GM10847 (cell line): ENCODE results near the gene JPT2.

Experiments
- POLR2A ChIP-seq: IDR thresholded peaks from 2 replicates; pipeline ENCODE4 v1.6.1; 2011; ENCODE audit not compliant: insufficient read length; ENCODE audit errors: extremely low read depth

JPT2 gene

DNA sequence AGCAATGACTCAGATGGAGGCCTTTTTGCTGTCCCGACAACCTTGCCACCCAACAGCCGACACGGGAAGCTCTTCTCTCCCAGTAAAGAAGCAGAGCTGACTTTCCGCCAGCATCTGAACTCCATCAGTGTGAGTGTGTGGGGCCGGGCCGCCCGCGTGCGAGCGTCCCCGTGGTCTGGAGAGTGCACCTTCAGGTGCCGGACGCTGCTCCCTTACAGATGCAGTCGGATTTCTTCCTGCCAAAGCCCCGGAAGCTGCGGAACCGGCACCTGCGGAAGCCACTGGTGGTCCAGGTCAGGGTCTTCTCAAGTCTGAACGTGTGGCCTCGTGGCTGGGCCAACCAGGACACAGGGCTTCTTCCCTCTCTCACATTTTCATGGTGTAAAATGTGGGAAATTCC lies 15.5 kb upstream of the JPT2 start:
- TF ChIP-seq POLR2A, result no peak

DNA sequence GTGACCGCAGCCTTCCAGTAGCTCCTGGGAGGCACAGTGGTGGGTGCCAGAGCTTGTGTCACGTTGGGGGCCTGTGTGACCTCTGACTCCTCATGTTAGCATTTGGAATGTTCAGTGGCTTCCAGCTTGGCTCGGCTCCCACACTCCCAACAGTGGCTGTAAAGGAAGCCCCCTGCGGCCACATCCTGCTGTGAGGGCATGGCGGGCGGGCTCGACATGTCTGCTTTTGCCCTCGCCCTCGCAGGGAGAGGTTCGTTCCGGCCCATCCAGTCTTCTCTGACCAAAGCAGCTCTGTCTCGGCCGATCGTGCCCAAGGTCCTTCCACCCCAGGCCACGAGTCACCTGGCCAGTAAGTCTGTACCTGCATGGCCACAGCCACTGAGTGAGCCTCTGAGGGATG lies 12.2 kb upstream of the JPT2 start:
- TF ChIP-seq POLR2A, result no peak

DNA sequence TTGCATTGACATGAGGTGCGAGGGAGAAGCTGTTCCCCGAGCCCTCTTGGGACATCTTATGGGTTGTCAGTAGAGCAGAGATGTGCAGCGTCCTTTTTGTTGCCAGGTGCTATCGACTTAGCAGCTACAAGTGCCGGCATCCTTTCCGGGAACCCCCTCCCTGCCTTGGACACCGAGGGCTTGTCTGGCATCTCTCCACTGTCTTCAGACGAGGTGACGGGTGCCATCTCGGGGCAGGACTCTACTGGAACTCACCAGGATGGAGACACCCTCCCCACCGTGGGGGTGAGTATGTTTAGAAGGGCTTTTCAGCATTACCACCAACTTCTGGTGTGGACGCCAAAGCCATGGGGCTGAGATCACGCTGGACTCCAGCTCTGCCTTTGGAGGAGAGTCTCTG lies 11.8 kb upstream of the JPT2 start:
- TF ChIP-seq POLR2A, result no peak

DNA sequence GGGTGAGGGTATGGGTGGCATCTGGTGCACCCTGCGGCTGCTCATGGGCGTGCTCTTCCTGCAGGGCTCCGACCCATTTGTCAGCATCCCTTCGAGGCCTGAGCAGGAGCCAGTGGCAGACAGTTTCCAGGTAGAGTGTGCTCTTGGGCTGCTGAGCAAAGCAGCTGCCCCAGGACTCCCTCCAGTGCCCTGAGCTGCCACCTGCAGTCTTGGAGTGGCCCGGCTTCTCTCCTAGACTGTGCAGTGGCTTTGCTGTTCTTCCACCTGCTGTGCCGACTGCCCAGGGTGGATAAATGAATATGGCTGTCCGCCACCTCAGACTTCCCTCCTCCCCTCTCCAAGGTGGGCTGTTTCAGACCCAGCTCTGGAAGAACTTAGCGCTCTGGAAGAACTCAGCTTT lies 10.8 kb upstream of the JPT2 start:
- no peak for TF ChIP-seq POLR2A

DNA sequence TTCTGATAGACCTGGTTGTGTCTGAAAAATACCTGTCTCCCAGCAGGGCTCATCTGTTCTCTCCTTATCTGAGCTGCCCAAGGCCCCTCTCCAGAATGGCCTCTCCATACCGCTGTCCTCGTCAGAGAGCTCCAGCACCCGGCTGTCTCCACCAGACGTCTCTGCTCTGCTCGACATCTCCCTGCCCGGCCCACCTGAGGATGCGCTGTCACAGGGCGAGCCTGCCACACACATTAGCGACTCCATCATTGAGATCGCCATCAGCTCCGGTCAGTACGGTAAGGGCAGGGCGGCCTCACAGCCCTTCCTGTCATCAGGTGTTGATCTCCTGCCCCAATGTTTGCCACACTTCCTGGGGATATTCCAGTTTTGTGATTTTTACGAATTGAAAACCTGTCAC lies 10.2 kb upstream of the JPT2 start:
- TF ChIP-seq POLR2A, result no peak

DNA sequence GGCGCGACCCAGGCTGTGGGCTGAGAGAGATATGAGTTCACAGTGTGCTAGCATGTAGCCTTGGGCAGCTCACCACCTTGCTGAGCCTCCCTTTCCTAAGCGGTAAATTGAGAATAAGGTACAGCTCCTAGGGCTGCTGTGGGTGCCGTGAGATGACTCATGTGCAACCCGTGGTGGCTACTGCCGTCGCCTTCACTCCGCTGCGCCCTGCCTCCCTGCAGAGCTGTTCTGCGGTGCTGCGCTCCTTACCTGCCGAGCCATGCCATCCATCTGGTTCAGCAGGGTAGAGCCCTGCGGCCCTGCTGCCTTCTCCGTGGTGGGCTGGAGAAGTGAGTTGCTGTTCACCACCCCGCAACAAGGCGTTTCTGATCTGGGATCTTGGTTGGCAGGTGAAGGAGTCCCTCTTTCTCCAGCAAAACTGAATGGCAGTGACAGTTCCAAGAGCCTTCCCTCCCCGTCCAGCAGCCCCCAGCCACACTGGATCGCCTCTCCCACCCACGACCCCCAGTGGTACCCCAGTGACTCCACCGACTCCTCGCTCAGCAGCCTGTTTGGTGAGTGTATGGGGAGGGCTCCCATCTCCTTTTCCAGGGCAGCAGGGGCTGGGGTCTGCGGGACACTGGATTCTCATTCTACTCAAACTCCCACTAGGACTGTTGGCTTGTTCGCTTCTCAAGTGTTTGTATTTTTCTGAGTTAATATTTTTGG lies 9.3 kb upstream of the JPT2 start:
- no peak for TF ChIP-seq POLR2A

DNA sequence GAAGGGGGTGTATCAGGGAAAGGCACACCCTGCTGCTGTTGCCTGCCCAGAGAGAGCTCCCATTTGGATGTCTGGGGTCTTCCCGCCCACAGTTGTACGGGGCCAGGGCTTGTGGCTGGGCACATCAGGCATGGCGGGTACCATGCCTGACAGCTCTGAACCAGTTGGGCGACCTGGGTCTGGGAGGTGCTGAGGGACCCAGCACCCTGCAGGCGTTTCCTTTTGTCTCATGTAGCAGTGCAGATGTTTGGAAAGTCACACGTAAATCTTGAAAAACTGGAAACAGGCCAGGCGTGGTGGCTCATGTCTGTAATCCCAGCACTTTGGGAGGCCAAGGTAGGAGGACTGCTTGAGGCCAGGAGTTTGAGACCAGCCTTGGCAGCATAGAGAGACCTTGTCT lies 8.4 kb upstream of the JPT2 start:
- no peak for TF ChIP-seq POLR2A

DNA sequence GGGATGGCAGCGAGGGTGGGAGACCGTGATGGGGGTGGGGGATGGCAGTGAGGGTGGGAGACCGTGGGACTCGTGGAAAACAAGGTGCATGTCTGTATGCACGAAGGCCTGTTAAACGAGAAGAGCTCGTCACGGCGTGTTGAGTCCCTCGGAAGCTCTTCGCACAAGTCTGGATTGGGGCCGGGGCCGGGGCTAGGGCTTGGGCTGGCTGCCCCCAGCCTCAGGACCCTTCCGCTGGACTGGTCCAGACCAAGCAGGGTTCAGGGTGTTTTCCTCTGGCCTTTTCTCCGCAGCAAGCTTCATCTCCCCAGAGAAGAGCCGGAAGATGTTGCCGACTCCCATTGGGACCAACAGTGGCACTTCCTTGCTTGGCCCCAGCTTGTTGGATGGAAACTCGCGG lies 7.7 kb upstream of the JPT2 start:
- TF ChIP-seq POLR2A, result no peak

DNA sequence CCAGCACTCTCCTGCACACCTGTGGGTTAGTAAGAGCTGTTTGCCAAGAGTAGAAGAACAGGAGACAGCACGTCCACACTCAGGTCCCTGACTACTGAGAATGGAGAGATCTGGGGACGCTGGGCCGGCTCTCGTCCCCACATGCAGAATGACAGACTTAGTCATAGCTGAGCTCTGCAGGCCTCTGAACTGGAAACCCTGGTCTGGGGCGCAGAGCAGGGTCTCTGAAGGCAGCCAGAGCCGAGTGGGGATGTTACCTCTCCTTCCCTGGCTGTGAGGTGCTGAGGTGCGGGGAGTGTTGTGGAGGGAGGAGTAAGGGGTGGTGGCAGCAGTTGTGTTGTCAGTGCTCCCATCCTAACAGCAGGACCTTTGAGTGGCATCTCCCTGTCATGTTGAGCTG lies 7.2 kb upstream of the JPT2 start:
- no peak for TF ChIP-seq POLR2A

DNA sequence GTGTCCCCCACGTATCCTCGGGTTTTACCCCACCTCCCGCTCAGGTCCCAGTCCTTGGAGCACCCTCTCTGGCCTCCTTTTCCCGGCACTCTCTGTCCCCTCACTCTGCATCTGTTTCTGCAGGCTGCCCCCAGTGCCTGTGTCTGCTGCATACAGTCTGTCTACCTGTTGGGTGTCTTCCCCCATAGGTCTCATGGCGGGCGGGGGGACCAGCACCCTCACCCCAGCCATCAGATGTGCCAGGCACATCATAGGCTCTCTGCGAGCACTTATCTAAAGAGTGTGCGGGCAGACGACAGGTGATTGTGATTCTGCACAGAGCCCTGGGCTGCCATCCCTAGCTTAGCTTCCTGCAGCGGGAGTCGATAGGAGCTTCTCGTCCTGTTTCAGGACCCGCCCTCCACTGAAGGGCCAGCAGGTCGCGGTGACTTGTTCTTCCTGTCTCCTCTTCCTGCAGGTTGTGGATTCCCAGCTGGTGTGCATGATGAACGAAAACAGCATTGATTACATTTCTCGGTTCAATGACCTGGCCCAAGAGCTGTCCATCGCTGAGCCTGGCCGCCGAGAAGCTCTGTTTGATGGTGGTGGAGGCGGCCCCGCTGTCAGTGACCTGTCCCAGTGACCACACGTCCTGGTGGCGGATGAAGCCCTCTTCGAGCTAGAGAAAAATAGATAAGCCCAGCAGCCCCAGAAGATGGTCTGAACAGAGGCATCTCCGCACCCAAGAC lies 4.5 kb upstream of the JPT2 start:
- no peak for TF ChIP-seq POLR2A

DNA sequence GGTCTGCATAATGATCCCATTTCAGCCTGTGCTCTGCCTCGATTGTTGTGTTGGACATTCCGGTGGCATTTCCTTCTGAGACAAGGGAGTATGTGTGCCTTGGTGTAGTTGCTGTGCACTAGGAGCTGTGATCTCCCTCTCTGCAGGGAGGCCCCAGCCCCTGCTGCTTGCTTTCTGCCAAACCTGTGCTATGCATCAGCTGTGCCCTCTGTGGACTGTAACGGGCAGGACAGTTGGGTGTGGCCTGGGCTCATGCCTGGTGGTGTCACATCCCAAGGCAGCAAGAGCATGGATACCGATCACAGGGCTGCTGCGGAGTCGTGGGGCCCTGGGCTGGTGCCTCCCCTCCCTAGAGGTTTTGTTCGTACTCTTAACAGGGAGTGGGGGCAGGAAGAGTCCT lies 3.8 kb upstream of the JPT2 start:
- TF ChIP-seq POLR2A, result no peak

DNA sequence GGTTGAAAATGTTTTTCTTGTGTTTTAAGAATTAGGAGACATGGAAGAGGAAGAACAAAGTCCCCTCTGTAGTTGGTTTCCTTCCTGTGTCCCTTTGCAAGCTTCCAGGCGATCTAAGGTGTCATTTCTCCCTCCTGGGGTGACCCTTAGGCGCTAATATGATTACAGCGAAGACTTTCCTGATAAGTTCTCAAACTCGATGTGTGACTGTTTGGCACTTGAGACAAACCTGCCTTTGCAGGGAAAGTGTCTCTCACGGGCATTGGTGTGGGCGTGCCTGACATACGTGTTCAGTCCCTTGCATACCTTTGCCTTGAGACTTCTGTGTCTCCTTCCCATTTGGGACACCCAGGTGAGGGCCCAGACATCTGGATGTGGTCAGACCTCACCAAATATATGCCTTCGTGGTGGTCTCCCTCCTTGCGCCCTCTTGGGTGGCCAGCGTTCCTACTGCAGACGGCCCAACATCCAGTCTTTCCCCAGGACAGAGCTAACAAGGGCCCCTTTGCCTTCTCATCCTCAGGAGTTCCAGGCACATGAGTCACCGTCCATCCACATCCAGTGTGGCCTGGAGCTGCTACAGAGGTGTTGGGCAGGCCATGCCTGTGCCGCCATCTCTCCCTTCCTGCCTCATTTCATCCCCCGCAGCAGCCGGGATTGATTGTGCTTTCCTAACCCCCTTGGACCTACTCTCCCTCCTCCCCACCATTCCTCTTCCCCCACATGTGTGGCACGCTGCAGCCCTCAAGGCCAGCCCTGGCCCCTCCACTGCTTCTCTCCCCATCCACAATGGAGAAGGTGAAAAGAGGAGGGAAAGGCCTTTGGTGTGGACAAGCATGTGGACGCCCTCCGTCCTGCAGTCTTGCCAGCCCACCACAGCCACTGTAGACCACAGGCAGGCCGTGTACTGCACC lies 3.1 kb upstream of the JPT2 start:
- TF ChIP-seq POLR2A, result no peak

DNA sequence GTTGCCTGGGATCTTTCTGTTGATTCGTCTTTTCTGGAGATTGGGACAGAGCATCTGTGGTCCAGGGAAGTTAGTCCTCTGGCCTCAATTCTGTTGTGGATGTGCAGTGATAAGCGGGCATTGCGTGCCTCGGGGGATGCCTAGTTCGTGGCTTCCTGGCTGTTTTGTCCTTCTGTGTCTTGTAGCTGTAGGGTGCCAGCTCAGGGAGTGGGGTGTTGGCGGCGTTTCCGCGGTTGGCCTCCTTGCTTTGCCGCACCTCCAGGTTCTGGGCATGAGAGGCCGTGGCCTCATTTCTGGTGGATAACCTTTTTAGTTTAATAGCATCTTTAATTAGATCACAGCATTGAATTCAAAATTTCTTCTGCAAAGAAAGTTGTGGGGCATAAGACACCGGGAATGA lies 1.4 kb upstream of the JPT2 start:
- TF ChIP-seq POLR2A, result no peak

DNA sequence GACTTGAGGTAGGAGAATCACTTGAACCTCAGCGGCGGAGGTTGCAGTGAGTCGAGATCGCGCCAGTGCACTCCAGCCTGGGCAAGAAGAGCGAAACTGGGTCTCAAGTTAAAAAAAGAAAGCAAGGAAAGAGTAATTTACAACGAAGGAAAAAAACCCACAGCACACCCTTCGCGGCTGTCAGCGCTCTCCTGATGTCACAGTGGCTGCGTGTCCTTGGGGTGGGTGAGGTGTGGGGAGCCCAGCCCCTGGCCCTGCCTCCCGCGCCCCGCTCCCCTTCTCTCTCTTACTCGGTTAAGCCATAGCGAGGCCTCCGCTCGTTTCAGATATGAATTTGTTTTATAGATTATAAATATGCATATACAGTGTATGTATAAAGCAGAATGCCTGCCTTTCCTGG lies 740 bp upstream of the JPT2 start:
- TF ChIP-seq POLR2A, result no peak

DNA sequence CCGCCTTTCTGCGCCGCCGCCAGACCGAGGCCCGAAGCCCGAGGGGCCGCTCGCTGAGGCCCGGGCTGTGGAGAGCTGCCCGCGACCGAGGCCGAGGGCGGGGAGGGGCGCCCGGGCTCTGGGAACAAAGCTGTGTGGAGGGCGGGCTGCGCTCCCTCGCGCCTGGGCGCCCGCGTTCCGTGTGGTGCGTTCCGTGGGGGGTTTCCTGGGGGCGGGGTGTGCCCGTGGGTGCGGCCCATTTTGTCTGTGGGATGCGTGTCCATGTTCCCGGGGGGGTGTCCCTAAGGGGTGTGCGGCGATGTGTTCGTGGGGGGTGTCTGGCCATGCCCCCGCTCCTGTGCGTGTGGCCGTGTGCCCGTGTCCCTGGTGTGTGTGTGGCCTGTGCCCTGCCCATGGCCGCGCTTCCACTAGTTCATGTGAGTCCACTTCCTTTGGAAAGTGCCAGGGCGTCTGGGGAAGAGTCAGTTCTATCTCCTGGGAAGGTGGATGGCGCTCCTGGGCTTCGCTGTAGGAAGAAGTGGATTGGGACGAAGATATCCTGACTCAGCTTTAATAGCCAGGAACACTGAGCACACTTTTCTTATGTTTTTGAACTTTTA lies 520 bp downstream of the JPT2 start:
- TF ChIP-seq POLR2A, result no peak
